HG03066 (cell line): ENCODE measurements around the gene CLEC16A.
"Not testable (repeated sequence)": the region's sequence is repeated elsewhere in the genome, so short reads cannot be mapped to it uniquely, and the experiment has no call there.

Experiments
- ATAC-seq: cut with Tn5 transposase; IDR thresholded peaks from one replicate; pipeline ENCODE4 v1.9.1; 2021; ENCODE audit warnings: low read depth; ENCODE audit not compliant: unreplicated experiment

The CLEC16A gene

GRCh38 chr16:11092788-11093571 lies 148.6 kb downstream of the CLEC16A start:
- no peak for ATAC-seq

GRCh38 chr16:11093572-11094074 lies 149.3 kb downstream of the CLEC16A start:
- ATAC-seq, result no peak

GRCh38 chr16:11094075-11094856 lies 149.9 kb downstream of the CLEC16A start:
- ATAC-seq, result peak; percentile 64

- no peak for ATAC-seq
Measured at GRCh38 chr16:11094857-11095565, 150.6 kb downstream of the CLEC16A start.

GRCh38 chr16:11095935-11096334 lies 151.6 kb downstream of the CLEC16A start:
- ATAC-seq, result no peak

GRCh38 chr16:11097094-11097786 lies 152.9 kb downstream of the CLEC16A start:
- no peak for ATAC-seq

- ATAC-seq, result no peak
Measured at GRCh38 chr16:11097787-11098167, 153.4 kb downstream of the CLEC16A start.

GRCh38 chr16:11098601-11099390 lies 154.4 kb downstream of the CLEC16A start:
- no peak for ATAC-seq

GRCh38 chr16:11099672-11100205 lies 155.4 kb downstream of the CLEC16A start:
- no peak for ATAC-seq

GRCh38 chr16:11100239-11100750 lies 155.9 kb downstream of the CLEC16A start:
- no peak for ATAC-seq

- no peak for ATAC-seq
Measured at GRCh38 chr16:11101283-11101682, 156.9 kb downstream of the CLEC16A start.

- ATAC-seq, result no peak
Measured at GRCh38 chr16:11101695-11102522, 157.5 kb downstream of the CLEC16A start.

- ATAC-seq, result no peak
Measured at GRCh38 chr16:11102523-11102898, 158.1 kb downstream of the CLEC16A start.

- ATAC-seq, result not testable (repeated sequence)
Measured at GRCh38 chr16:11103301-11103700, 158.9 kb downstream of the CLEC16A start.

GRCh38 chr16:11104168-11105037 lies 160.0 kb downstream of the CLEC16A start:
- ATAC-seq, result no peak

GRCh38 chr16:11105038-11105903 lies 160.9 kb downstream of the CLEC16A start:
- peak; percentile 79 for ATAC-seq
